Naive thymus-derived CD4-positive, alpha-beta T cell (primary cell): ENCODE measurements around the gene ULBP1. TPM values are rescaled to one million over a fixed set of nuclear protein-coding genes. Genes with fewer than 3 reads are reported as not detected.
"Not testable (repeated sequence)": the region's sequence is repeated elsewhere in the genome, so short reads cannot be mapped to it uniquely, and the experiment has no call there.

Experiments used
- ATAC-seq: fragments of 150-1000 bp; cut with Tn5 transposase; 2 replicates; pipeline ENCODE4 v1.10.0; 2021; ENCODE audit warnings: mild to moderate bottlenecking, moderate library complexity
- CTCF ChIA-PET: fragments of 350-600 bp; sonication (Branson Sonifier 250); formaldehyde crosslinking; loops from one replicate; lab custom pipeline; 2021; ENCODE audit warnings: antibody characterized with exemption; lab: Charles Lee
- POLR2A ChIA-PET: fragments of 350-600 bp; sonication (Branson Sonifier 250); formaldehyde crosslinking; loops from one replicate; lab custom pipeline; 2021; ENCODE audit warnings: antibody characterized with exemption, inconsistent platforms; lab: Charles Lee
- DNase-seq, 9 donors: peaks; one replicate each; pipeline versions ENCODE4 v3.0.0 to v3.0.0-alpha.2; 2020 to 2022; ENCODE audit warnings: mixed read lengths in 1 of 9
- H3K27ac ChIP-seq: one replicate; pipeline ENCODE4 v1.7.0; 2013; ENCODE audit warnings: mild to moderate bottlenecking, low read depth, low read length, moderate library complexity
- H3K27me3 ChIP-seq, 2 donors: one replicate each; pipeline ENCODE4 v1.7.0; 2013; ENCODE audit warnings: low read length in 2 of 2, mild to moderate bottlenecking in 2 of 2, moderate library complexity in 2 of 2; ENCODE audit not compliant: control insufficient read depth in 2 of 2, insufficient read depth in 2 of 2
- H3K36me3 ChIP-seq, 3 experiments: 1 replicate in 2 of 3; 2 replicates in 1 of 3; pipeline ENCODE4 v1.7.0; 2013; ENCODE audit warnings: low read length in 3 of 3, mild to moderate bottlenecking in 3 of 3, moderate library complexity in 1 of 3; ENCODE audit not compliant: insufficient read depth in 3 of 3, control insufficient read depth in 2 of 3
- H3K4me1 ChIP-seq, 2 donors: one replicate each; pipeline ENCODE4 v1.7.0; 2013; ENCODE audit warnings: low read length in 2 of 2, mild to moderate bottlenecking in 2 of 2, moderate library complexity in 1 of 2; ENCODE audit not compliant: control insufficient read depth in 2 of 2, insufficient read depth in 2 of 2
- H3K4me3 ChIP-seq: 2 replicates; pipeline ENCODE4 v1.7.0; 2013; ENCODE audit warnings: mild to moderate bottlenecking, low read length
- H3K9me3 ChIP-seq, 3 experiments: 1 replicate in 2 of 3; 2 replicates in 1 of 3; pipeline ENCODE4 v1.7.0; 2013; ENCODE audit warnings: low read length in 3 of 3; ENCODE audit not compliant: control insufficient read depth in 2 of 3
- H3K27ac Mint-ChIP-seq, 9 donors: one replicate each; pipeline ENCODE4 v1.8.0; 2020 to 2022; ENCODE audit warnings: mixed read lengths in 9 of 9, mild to moderate bottlenecking in 8 of 9, moderate library complexity in 5 of 9, inconsistent platforms in 2 of 9
- H3K27me3 Mint-ChIP-seq, 5 donors: one replicate each; pipeline ENCODE4 v1.8.0; 2021 to 2022; ENCODE audit warnings: mixed read lengths in 5 of 5, mild to moderate bottlenecking in 1 of 5
- H3K36me3 Mint-ChIP-seq, 5 donors: one replicate each; pipeline ENCODE4 v1.8.0; 2020 to 2022; ENCODE audit warnings: mixed read lengths in 5 of 5, mild to moderate bottlenecking in 3 of 5, inconsistent platforms in 1 of 5
- H3K4me1 Mint-ChIP-seq, 7 donors: one replicate each; pipeline ENCODE4 v1.8.0; 2020 to 2022; ENCODE audit warnings: mixed read lengths in 7 of 7, mild to moderate bottlenecking in 3 of 7, inconsistent platforms in 1 of 7
- H3K4me3 Mint-ChIP-seq, 10 donors: one replicate each; pipeline ENCODE4 v1.8.0; 2020 to 2022; ENCODE audit warnings: mild to moderate bottlenecking in 10 of 10, mixed read lengths in 10 of 10, moderate library complexity in 6 of 10, inconsistent platforms in 2 of 10
- H3K9me3 Mint-ChIP-seq, 11 donors: one replicate each; pipeline ENCODE4 v1.8.0; 2020 to 2022; ENCODE audit warnings: mixed read lengths in 11 of 11, mild to moderate bottlenecking in 4 of 11, inconsistent platforms in 1 of 11, moderate library complexity in 1 of 11
- intact Hi-C, 2 donors: fragments of 100-400 bp; cut with micrococcal nuclease; formaldehyde crosslinking; loops; one replicate each; pipeline ENCODE4 v1.15.1; 2023
- polyA plus RNA-seq, 2 donors: library from polyadenylated mRNA; unstranded; fragments of 300-500 nt; fragmentation: Illumina TruSeq; gene quantifications; one replicate each; pipeline ENCODE4 v1.2.3, GENCODE V29; 2021
- total RNA-seq, 6 experiments: library from RNA in 5 of 6; stranded (reverse) in 5 of 6; gene quantifications; 1 replicate in 5 of 6; 2 replicates in 1 of 6; pipeline ENCODE4 v1.2.3 and lab custom pipeline; 2021 to 2026

ULBP1 gene
- total and polyA plus RNA-seq, 7 experiments from 2014 or later: 1.4 TPM; not detected in 6

GRCh38 chr6:149951626-149952025, 12.1 kb upstream of the ULBP1 start:
- H3K27ac ChIP-seq: no peak overlapping the region
- intact Hi-C loops: no loop called here
- ATAC-seq (no peak), DNase-seq (no peak)
- H3K4me1 ChIP-seq: no peaks in the 10 kb centered on the region
- peaks cover 0 to 6% (median 0%) of the 10 kb centered on the region in 5 donors for H3K36me3 Mint-ChIP-seq
- CTCF ChIA-PET: interaction anchor here (0.5 kb wide), 1 partner anchor 12 kb away, joined by 5 read pairs; the partner anchor contains the start of gene ULBP1
- H3K27me3 ChIP-seq: peaks cover 18 to 22% of the 10 kb centered on the region in 2 donors
- H3K4me3 Mint-ChIP-seq: no peak overlapping the region
- H3K9me3 ChIP-seq: no peaks in the 10 kb centered on the region
- peaks cover 69 to 82% (median 73%) of the 10 kb centered on the region in 5 donors for H3K27me3 Mint-ChIP-seq
- H3K36me3 ChIP-seq: no peaks in the 10 kb centered on the region
- H3K9me3 Mint-ChIP-seq: peaks cover 0 to 4% (median 0%) of the 10 kb centered on the region in 11 donors
- H3K4me1 Mint-ChIP-seq: peaks cover 6 to 11% (median 6%) of the 10 kb centered on the region in 7 donors
- POLR2A ChIA-PET: no interaction called here
- H3K27ac Mint-ChIP-seq: no peak overlapping the region
- no peak overlapping the region for H3K4me3 ChIP-seq

- H3K27ac ChIP-seq, H3K27ac Mint-ChIP-seq, ATAC-seq, CTCF ChIA-PET, intact Hi-C loops, H3K36me3 ChIP-seq, H3K4me3 ChIP-seq, H3K9me3 Mint-ChIP-seq, DNase-seq, H3K36me3 Mint-ChIP-seq, H3K9me3 ChIP-seq, H3K4me1 ChIP-seq, POLR2A ChIA-PET: not testable (repeated sequence)
- H3K27me3 Mint-ChIP-seq: peaks cover 69 to 86% (median 72%) of the 10 kb centered on the region in 5 donors
- H3K4me1 Mint-ChIP-seq: peaks cover 6 to 11% (median 6%) of the 10 kb centered on the region in 7 donors
- peak overlapping the region in 1 of 10 donors; percentile 14 for H3K4me3 Mint-ChIP-seq
- peaks cover 18 to 22% of the 10 kb centered on the region in 2 donors for H3K27me3 ChIP-seq
These were observed 10.4 kb upstream of the ULBP1 start for GRCh38 chr6:149953390-149953789.

GRCh38 chr6:149953934-149954327, 9.8 kb upstream of the ULBP1 start:
- H3K36me3 Mint-ChIP-seq, POLR2A ChIA-PET, H3K36me3 ChIP-seq, H3K27ac ChIP-seq, H3K27ac Mint-ChIP-seq, intact Hi-C loops, H3K9me3 ChIP-seq, H3K4me1 ChIP-seq, DNase-seq, CTCF ChIA-PET, H3K4me3 ChIP-seq, H3K9me3 Mint-ChIP-seq: not testable (repeated sequence)
- peak overlapping the region in 3 of 10 donors; percentile 14 to 40 (median 37) for H3K4me3 Mint-ChIP-seq
- peaks cover 18 to 22% of the 10 kb centered on the region in 2 donors for H3K27me3 ChIP-seq
- peaks cover 6 to 11% (median 6%) of the 10 kb centered on the region in 7 donors for H3K4me1 Mint-ChIP-seq
- peak; percentile 79 for ATAC-seq
- peaks cover 65 to 85% (median 76%) of the 10 kb centered on the region in 5 donors for H3K27me3 Mint-ChIP-seq

- H3K27ac Mint-ChIP-seq, H3K4me1 ChIP-seq, H3K9me3 Mint-ChIP-seq, CTCF ChIA-PET, H3K36me3 ChIP-seq, ATAC-seq, H3K4me3 ChIP-seq, intact Hi-C loops, H3K9me3 ChIP-seq, H3K36me3 Mint-ChIP-seq, DNase-seq, POLR2A ChIA-PET, H3K27ac ChIP-seq: not testable (repeated sequence)
- H3K27me3 Mint-ChIP-seq: peaks cover 64 to 86% (median 78%) of the 10 kb centered on the region in 5 donors
- peaks cover 18 to 22% of the 10 kb centered on the region in 2 donors for H3K27me3 ChIP-seq
- peaks cover 6 to 11% (median 6%) of the 10 kb centered on the region in 7 donors for H3K4me1 Mint-ChIP-seq
- peak overlapping the region in 3 of 10 donors; percentile 37 to 79 (median 46) for H3K4me3 Mint-ChIP-seq
These were observed 9.3 kb upstream of the ULBP1 start for GRCh38 chr6:149954328-149954983.

- H3K27me3 Mint-ChIP-seq: peaks cover 64 to 86% (median 78%) of the 10 kb centered on the region in 5 donors
- CTCF ChIA-PET, DNase-seq, H3K36me3 Mint-ChIP-seq, H3K9me3 ChIP-seq, H3K9me3 Mint-ChIP-seq, H3K27ac ChIP-seq, POLR2A ChIA-PET, H3K4me3 ChIP-seq, H3K36me3 ChIP-seq, H3K4me1 ChIP-seq, ATAC-seq, intact Hi-C loops, H3K27ac Mint-ChIP-seq: not testable (repeated sequence)
- peak overlapping the region; percentile 18 to 79 (median 54) for H3K4me3 Mint-ChIP-seq
- peaks cover 18 to 22% of the 10 kb centered on the region in 2 donors for H3K27me3 ChIP-seq
- H3K4me1 Mint-ChIP-seq: peaks cover 6 to 11% (median 6%) of the 10 kb centered on the region in 7 donors
These were observed 8.6 kb upstream of the ULBP1 start for GRCh38 chr6:149954984-149955653.

GRCh38 chr6:149955654-149956317, 8.0 kb upstream of the ULBP1 start:
- intact Hi-C loops, POLR2A ChIA-PET, H3K4me1 ChIP-seq, H3K36me3 Mint-ChIP-seq, H3K36me3 ChIP-seq, H3K9me3 Mint-ChIP-seq, H3K4me3 Mint-ChIP-seq, H3K4me3 ChIP-seq, H3K27ac Mint-ChIP-seq, H3K9me3 ChIP-seq, H3K27ac ChIP-seq, ATAC-seq: not testable (repeated sequence)
- H3K27me3 Mint-ChIP-seq: peaks cover 64 to 86% (median 78%) of the 10 kb centered on the region in 5 donors
- peaks cover 18 to 22% of the 10 kb centered on the region in 2 donors for H3K27me3 ChIP-seq
- H3K4me1 Mint-ChIP-seq: peaks cover 6 to 11% (median 6%) of the 10 kb centered on the region in 7 donors
- DNase-seq: peak in 1 of 9 donors; percentile 13
- CTCF ChIA-PET: interaction anchor here (1.4 kb wide), 1 partner anchor 61 kb away, joined by 3 read pairs; no protein-coding TSS in a partner anchor
